MCF 10A (cell line): Measurements from ENCODE around the gene ADAMTS18. TPM values are rescaled to one million over a fixed set of nuclear protein-coding genes. Genes with fewer than 3 reads are reported as not detected.

Experiments
- BruUV-seq: library from RNA; stranded (reverse); fragments of 400-500 nt; replicated peaks from 2 replicates; lab custom pipeline; 2021; lab: Mats Ljungman, UMichigan
- CTCF ChIA-PET: fragments of 300-600 bp; sonication (Branson Sonifier 250); formaldehyde crosslinking; extraction: SDS; loops from one replicate; lab custom pipeline; 2021; ENCODE audit warnings: antibody characterized with exemption, inconsistent platforms; lab: Yijun Ruan, JAX
- POLR2A ChIA-PET: fragments of 300-600, 350-650 bp; sonication (Branson Sonifier 250); formaldehyde crosslinking; extraction: SDS; loops from one replicate; lab custom pipeline; 2020; ENCODE audit warnings: antibody characterized with exemption, inconsistent platforms; lab: Yijun Ruan, JAX
- DNase-seq: peaks from one replicate; pipeline ENCODE4 v3.0.0-alpha.2; 2018; ENCODE audit not compliant: unreplicated experiment
- H3K27ac Mint-ChIP-seq: one replicate; pipeline ENCODE4 v1.8.0; 2022; ENCODE audit warnings: mild to moderate bottlenecking, low read depth, mixed read lengths; ENCODE audit not compliant: unreplicated experiment
- H3K27me3 Mint-ChIP-seq: one replicate; pipeline ENCODE4 v1.8.0; 2022; ENCODE audit warnings: mixed read lengths; ENCODE audit not compliant: insufficient read depth, unreplicated experiment
- H3K36me3 Mint-ChIP-seq: one replicate; pipeline ENCODE4 v1.8.0; 2022; ENCODE audit warnings: mild to moderate bottlenecking, moderate library complexity, mixed read lengths; ENCODE audit not compliant: insufficient read depth, unreplicated experiment
- H3K4me1 Mint-ChIP-seq: one replicate; pipeline ENCODE4 v1.8.0; 2022; ENCODE audit warnings: mixed read lengths; ENCODE audit not compliant: insufficient read depth, unreplicated experiment
- H3K4me3 Mint-ChIP-seq: one replicate; pipeline ENCODE4 v1.8.0; 2022; ENCODE audit warnings: mild to moderate bottlenecking, moderate library complexity, mixed read lengths; ENCODE audit not compliant: unreplicated experiment
- H3K9me3 Mint-ChIP-seq: one replicate; pipeline ENCODE4 v1.8.0; 2022; ENCODE audit warnings: mixed read lengths; ENCODE audit not compliant: unreplicated experiment
- intact Hi-C: fragments of 100-400 bp; cut with micrococcal nuclease; formaldehyde crosslinking; loops from 2 replicates; pipeline ENCODE4 v1.14.1; 2022
- total RNA-seq: library from RNA; stranded (reverse); gene quantifications from 2 replicates; pipeline ENCODE4 v1.2.3, GENCODE V29; 2022
- TF ChIP-seq, protein P1 (sequence below): fragments of 200-600 bp; IDR thresholded peaks from one replicate; pipeline ENCODE4 v1.8.0; 2022; ENCODE audit warnings: antibody characterized with exemption, mild to moderate bottlenecking; ENCODE audit not compliant: unreplicated experiment

ADAMTS18 gene
- total RNA-seq, 1 experiment from 2014 or later = not detected

DNA sequence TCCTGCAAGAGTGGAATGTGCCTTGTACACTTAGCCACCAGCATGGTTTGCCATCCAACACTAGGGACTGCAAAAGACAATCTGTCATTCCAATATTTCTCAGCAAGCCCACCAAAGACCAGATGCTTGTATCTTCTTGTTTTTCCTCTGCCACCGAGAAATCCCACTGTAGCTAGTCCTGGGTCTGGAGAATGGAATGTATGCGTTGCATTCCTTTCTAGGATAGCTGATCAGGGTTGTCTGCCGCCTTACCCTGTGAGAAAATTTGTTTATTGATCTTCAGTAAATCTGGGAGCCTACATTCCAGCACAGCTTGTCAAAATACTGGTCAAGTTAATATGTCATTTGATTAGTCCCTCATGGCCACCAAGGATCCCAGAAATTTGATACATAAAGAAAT, 28.1 kb upstream of the ADAMTS18 start:
- CTCF ChIA-PET = no interaction called here
- Mint-ChIP-seq H3K27me3 (peaks cover 47% of the 10 kb centered on the region), H3K4me1 (no peaks in the 10 kb centered on the region), H3K27ac (no peak overlapping the region), H3K36me3 (no peaks in the 10 kb centered on the region), H3K4me3 (no peak overlapping the region), H3K9me3 (no peaks in the 10 kb centered on the region)
- BruUV-seq = no TSS peak
- POLR2A ChIA-PET = interaction anchor here (0.6 kb wide), 1 partner anchor 1078 kb away, joined by 3 read pairs; no protein-coding TSS in a partner anchor
- TF ChIP-seq, protein P1, sequence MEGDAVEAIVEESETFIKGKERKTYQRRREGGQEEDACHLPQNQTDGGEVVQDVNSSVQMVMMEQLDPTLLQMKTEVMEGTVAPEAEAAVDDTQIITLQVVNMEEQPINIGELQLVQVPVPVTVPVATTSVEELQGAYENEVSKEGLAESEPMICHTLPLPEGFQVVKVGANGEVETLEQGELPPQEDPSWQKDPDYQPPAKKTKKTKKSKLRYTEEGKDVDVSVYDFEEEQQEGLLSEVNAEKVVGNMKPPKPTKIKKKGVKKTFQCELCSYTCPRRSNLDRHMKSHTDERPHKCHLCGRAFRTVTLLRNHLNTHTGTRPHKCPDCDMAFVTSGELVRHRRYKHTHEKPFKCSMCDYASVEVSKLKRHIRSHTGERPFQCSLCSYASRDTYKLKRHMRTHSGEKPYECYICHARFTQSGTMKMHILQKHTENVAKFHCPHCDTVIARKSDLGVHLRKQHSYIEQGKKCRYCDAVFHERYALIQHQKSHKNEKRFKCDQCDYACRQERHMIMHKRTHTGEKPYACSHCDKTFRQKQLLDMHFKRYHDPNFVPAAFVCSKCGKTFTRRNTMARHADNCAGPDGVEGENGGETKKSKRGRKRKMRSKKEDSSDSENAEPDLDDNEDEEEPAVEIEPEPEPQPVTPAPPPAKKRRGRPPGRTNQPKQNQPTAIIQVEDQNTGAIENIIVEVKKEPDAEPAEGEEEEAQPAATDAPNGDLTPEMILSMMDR = no peak
- intact Hi-C loops = no loop called here
- no peak for DNase-seq

GRCh38 chr16:77459534-77460254, 24.9 kb upstream of the ADAMTS18 start:
- intact Hi-C loops = no loop called here
- no peak for DNase-seq
- peaks cover 69% of the 10 kb centered on the region for H3K27me3 Mint-ChIP-seq
- ChIA-PET CTCF (interaction anchor here (0.7 kb wide), 1 partner anchor 335 kb away, joined by 3 read pairs; no protein-coding TSS in a partner anchor), POLR2A (no interaction called here)
- H3K4me1 Mint-ChIP-seq = no peaks in the 10 kb centered on the region
- TF ChIP-seq, protein P1 = no peak
- H3K27ac Mint-ChIP-seq = no peak overlapping the region
- H3K4me3 Mint-ChIP-seq = no peak overlapping the region
- BruUV-seq = no TSS peak
- no peaks in the 10 kb centered on the region for H3K36me3 Mint-ChIP-seq
- no peaks in the 10 kb centered on the region for H3K9me3 Mint-ChIP-seq

- intact Hi-C loops = no loop called here
- H3K9me3 Mint-ChIP-seq = no peaks in the 10 kb centered on the region
- no peak overlapping the region for H3K4me3 Mint-ChIP-seq
- no peak for DNase-seq
- no peak overlapping the region for H3K27ac Mint-ChIP-seq
- H3K36me3 Mint-ChIP-seq = no peaks in the 10 kb centered on the region
- CTCF ChIA-PET = no interaction called here
- POLR2A ChIA-PET = no interaction called here
- peaks cover 65% of the 10 kb centered on the region for H3K27me3 Mint-ChIP-seq
- H3K4me1 Mint-ChIP-seq = no peaks in the 10 kb centered on the region
- TF ChIP-seq, protein P1 = no peak
- no TSS peak for BruUV-seq
Observed at GRCh38 chr16:77457046-77457445, 22.2 kb upstream of the ADAMTS18 start.

GRCh38 chr16:77452243-77452642, 17.4 kb upstream of the ADAMTS18 start:
- ChIA-PET POLR2A (no interaction called here), CTCF (no interaction called here)
- Mint-ChIP-seq H3K4me3 (no peak overlapping the region), H3K36me3 (no peaks in the 10 kb centered on the region), H3K9me3 (no peaks in the 10 kb centered on the region), H3K27me3 (peaks cover 54% of the 10 kb centered on the region), H3K27ac (no peak overlapping the region), H3K4me1 (no peaks in the 10 kb centered on the region)
- TF ChIP-seq, protein P1 = no peak
- no peak for DNase-seq
- intact Hi-C loops = no loop called here
- BruUV-seq = no TSS peak
